HG02678 (cell line): ENCODE data around the gene TPD52L1.
A peak's percentile ranks its signal among the peaks of the same experiment; 100 is the strongest.
"Not testable (repeated sequence)": the region's sequence is repeated elsewhere in the genome, so short reads cannot be mapped to it uniquely, and the experiment has no call there.

Experiments
- ATAC-seq: cut with Tn5 transposase; IDR thresholded peaks from one replicate; pipeline ENCODE4 v1.9.1; 2021; ENCODE audit warnings: mild to moderate bottlenecking, moderate library complexity; ENCODE audit not compliant: unreplicated experiment

TPD52L1 gene, protein sequence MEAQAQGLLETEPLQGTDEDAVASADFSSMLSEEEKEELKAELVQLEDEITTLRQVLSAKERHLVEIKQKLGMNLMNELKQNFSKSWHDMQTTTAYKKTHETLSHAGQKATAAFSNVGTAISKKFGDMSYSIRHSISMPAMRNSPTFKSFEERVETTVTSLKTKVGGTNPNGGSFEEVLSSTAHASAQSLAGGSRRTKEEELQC

DNA sequence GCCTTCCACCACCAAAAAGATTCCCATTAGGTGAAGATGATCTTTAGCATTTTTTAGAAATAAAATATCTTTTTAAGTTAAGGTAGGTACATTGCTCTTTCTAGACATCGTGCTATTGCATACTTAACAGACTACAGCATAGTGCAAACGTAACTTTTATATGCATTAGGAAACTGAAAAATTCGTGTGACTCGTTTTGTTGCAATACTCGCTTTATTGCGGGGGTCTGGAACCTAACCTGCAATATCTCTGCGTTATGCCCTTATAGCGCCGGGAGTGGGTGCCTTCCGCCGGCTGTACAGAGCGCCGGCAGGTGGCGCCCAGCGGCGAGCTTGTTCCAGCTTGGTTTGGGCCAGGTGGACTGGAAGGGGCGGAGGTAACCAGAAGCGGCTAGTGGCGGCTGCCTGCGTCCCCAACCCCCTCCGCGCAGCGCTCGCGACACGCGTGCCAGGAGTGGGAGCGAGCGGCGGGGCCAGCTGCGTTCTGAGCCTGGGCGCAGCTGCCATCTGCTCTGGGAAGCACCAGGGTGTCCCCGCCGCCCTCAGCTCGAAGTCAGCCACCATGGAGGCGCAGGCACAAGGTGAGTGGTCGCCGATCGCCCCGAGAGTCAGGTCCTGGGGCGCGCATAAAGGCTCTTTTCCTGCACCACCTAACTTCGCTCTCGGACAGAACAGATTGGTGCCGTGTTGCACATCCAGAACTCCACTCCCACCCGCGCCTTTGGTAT is at the start of gene TPD52L1:
Gene TPD52L1 (plus strand): TSS at position 383 of the 727 bp plus-strand sequence. CDS start 179 bp downstream, at position 562.
- peak; percentile 98 for ATAC-seq

DNA sequence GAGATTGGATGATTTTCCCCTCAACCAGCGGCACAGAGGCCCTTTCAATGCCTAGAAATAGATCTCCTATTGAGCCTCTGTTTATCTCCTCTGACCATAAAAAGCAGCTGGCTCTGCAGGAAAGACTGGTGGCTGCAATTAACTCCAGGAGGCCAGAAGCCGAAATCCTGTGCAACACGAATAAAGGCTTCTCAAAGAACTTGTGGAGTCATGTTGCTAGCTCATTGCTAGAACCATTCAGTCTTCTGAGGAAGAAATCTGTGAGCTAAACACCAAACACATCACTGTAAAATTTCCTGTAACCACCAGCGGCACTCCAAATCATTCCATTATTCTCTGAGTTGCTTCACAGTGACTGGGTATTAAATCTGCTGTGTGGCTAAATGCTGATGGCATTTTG is 49.1 kb upstream of the TPD52L1 start:
- ATAC-seq = no peak

DNA sequence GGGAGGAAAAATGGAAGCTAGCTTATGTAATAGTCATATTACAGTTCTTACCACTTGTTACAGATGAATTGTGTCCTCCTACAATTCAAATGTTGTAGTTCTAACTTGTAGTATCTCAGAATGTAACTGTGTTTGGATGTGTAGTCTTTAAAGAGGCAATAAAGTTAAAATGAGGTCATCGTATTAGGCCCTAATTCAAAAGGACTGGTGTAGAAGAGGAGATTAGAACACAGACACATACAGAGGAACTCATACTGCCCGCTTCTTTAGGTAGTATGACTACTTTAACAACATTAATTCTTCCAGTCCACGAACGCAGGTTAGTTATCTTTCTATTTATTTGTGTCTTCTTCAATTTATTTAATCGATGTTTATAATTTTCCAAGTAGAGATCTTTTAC is 46.5 kb upstream of the TPD52L1 start:
- ATAC-seq = no peak

DNA sequence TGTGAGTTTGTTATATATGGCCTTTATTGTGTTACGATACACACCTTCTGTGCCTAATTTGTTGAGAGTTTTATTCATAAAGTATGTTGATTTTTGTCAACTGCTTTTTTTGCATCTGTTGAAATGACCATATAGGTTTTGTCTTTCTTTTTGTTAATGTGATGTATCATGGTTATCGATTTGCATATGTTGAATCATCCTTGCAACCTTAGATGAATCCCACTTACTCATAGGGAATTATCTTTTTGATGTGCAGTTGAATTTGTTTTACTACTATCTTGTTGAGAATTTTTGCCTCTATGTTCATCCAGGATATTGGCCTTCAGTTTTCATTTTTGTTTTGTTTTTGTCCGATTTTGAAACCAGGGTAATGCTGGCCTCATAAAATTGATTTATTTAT is 45.7 kb upstream of the TPD52L1 start:
- no peak for ATAC-seq

DNA sequence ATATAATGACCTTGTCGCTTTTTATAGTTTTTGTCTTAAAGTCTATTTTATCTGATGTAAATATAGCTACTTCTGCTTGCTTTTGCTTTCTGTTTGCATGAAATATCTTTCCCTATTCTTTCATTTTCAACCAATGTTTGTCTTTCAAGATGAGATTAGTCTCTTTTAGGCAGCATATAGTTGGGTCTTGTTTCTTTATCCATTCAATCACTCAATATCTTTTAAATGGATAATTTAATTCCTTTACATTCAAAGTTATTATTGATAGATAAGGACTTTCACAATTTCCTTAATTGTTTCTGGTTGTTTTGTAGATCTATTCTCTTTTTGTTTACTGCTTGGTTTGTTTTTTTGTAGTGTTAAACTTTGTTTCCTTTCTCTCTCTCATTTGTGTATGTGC is 43.5 kb upstream of the TPD52L1 start:
- ATAC-seq = no peak

GRCh38 chr6:125111219-125111983 is 42.2 kb upstream of the TPD52L1 start:
- ATAC-seq = no peak

GRCh38 chr6:125112934-125113333 is 40.6 kb upstream of the TPD52L1 start:
- no peak for ATAC-seq

GRCh38 chr6:125114248-125114858 is 39.2 kb upstream of the TPD52L1 start:
- ATAC-seq = no peak

GRCh38 chr6:125116170-125116569 is 37.4 kb upstream of the TPD52L1 start:
- ATAC-seq = no peak

GRCh38 chr6:125116710-125117109 is 36.9 kb upstream of the TPD52L1 start:
- no peak for ATAC-seq

GRCh38 chr6:125117818-125118217 is 35.8 kb upstream of the TPD52L1 start:
- ATAC-seq = no peak

- ATAC-seq = no peak
Observed at GRCh38 chr6:125120054-125120590, 33.5 kb upstream of the TPD52L1 start.

GRCh38 chr6:125121894-125122293 is 31.7 kb upstream of the TPD52L1 start:
- no peak for ATAC-seq

DNA sequence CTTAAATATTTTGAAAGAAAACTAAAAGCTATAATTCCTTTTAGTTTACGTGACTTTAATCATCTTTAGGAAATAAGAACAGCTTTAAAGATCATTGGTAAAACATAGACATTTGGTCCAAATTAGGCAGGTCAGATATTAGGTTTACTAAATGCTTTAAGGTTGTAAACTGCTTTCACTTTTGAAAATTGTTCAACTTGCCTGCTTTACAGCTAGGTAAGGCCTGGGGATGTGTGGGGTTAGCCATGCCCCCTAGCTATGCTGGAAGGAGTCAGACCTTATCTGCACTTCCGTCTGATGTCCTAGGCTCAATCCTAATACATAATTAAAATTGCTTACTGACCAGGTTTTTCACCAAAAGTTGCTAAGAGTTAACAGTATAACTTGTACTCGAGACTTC is 30.5 kb upstream of the TPD52L1 start:
- no peak for ATAC-seq

DNA sequence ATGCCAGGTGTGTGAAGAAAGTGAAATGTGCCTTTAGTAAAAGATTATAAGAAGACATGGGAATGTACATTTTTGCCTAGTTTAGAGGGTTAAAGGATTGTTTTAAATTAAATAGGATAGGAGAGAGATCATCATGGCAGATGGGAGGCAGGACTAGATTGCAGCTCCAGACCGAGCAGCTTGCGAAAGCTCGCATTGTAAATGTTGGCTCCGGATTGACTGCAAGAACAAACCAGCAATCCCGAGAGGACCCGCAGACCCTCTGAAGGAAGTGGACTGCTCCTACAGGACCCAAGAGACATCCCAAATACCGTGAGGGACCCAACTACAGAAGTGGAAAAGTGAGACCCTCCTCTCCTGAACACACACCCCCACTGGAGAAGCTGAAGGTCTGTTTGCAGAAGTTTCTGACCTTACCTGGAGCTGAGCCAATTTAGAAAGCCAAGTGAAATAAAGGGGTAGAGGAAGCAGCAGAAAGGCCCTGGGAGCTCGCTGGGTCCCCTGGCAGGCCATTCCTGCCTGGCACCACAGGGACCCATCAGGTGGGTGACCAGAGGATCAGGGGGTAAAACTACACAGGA is 30.0 kb upstream of the TPD52L1 start:
- no peak for ATAC-seq

- ATAC-seq = no peak
Observed at GRCh38 chr6:125124049-125124669, 29.4 kb upstream of the TPD52L1 start.

DNA sequence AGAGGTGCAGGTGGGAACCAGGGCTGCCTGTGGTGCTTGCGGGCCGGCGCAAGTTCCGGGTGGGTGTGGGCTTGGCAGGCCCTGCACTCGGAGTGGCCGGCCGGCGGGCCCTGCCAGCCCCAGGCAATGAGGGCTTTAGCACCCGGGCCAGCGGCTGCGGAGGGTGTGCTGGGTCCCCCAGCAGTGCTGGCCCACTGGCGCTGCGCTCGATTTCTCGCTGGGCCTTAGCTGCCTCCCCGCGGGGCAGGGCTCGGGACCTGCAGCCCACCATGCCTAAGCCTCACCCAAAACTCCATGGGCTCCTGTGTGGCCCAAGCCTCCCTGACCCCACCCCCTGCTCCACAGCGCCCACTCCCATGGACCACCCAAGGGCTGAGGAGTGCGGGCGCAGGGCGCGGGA is 27.7 kb upstream of the TPD52L1 start:
- ATAC-seq = not testable (repeated sequence)

DNA sequence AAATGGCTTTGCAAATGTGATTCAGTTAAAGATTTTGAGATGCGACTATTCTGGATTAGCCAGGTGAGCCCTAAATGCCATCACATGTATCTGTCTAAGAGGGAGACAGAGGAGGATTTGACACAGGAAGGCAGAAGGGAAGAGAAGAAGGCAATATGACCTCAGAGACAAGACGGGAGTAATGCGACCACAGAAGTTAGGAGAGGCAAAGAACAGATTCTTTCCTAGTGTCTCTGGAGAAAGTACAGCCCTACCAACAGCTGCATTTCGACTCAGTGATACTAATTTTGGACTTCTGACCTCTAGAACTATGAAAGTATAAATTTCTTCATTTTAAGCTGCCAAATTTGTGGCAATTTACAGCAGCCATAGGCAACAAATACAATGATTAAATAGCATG is 24.2 kb upstream of the TPD52L1 start:
- ATAC-seq = no peak

DNA sequence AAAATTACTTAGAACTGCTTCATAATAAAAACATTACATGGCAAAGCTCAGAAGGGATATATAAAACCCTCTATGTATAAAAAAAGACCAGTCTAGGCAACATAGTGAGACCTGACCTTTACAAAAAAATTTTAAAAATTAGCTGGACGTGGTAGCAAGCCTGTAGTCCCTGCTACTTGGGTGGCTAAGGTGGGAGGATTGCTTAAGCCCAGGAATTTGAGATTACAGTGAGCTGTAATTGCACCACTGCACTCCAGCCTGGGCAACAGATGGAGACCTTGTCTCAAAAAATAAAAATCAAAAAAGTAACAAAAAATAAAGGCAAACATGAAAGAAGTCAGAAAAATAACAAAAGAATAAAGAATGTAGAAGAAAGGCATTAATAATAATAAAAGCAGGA is 21.5 kb upstream of the TPD52L1 start:
- ATAC-seq = no peak

DNA sequence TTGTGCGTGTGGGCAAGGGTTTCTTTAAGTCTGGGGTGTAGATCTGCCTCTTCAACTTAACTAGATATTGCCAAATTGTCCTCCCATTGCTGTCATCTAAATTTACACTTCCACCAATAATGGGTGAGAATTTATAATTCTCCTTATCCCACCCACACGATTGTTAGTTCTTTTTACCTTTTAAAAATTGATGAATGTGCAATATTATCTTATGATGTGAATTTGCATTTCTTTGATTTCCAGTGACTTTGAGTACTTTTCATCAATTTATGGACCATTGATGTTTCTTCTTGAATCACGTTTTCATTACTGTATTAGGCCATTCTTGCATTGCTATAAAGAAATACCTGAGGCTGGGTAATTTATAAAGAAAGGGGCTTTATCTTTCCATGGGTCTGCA is 17.2 kb upstream of the TPD52L1 start:
- no peak for ATAC-seq
